GM19035 (cell line): ENCODE results near the gene TPSAB1.
"Not testable (repeated sequence)": the region's sequence is repeated elsewhere in the genome, so short reads cannot be mapped to it uniquely, and the experiment has no call there.

ENCODE experiments used
- ATAC-seq: cut with Tn5 transposase; IDR thresholded peaks from one replicate; pipeline ENCODE4 v1.9.1; 2021; ENCODE audit not compliant: unreplicated experiment

TPSAB1 gene

DNA sequence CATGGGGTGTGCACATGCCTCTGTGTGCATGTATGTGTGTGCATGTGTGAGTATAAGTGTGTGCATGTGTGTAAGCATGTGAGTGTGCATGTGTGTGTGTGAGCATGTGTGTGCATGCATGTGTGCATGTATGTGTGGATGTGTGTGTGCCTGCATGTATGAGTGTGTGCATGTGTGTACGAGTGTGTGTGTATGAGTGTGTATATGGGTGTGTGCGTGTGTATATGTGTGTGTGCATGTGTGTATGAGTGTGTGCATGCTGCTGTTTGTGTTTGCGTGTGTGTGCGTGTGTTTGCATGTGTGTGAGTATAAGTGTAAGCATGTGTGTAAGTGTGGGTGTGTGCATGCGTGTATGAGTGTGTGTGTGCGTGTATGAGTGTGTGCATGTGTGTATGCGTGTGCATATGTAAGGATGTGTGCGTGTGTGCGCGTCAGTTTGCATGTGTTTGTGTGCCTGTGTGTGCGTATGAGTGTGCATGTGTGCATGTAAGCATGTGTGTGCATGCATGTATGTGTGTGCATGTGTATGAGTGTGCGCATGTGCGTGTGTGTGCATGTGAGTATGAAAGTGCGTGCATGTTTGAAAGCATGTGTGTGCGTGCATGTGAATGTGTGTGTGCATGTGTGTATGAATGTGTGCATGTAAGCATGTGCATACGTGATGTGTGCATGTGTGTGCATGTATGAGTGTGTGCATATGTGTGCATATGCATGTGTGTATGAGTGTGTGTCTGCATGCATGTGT is 24.0 kb downstream of the TPSAB1 start:
- ATAC-seq = no peak

DNA sequence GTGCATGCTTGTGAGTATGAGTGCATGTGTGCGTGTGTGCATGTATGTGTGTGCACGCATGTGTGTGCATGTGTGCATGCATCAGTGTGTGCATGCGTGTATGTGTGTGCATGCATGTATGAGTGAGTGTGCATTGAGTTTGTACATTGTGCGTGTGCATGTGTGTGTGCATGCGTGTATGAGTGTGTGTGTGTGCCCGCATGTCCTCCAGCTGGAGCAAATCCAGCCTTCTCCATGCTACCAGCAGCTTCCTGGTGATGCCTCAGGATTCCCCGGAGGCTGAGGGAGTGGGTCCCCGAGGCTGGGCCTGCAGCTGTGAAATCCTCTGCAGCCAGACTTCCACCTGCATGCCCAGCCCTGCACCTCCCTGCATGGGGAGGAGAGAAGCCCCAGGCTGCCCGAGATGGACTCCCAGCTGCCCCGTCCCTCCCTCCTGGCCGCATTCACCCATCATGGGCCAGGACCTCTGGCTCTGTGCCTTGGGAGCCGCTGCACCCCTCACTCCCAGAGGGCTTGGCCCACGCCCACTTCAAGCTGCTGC is 24.7 kb downstream of the TPSAB1 start:
- no peak for ATAC-seq

DNA sequence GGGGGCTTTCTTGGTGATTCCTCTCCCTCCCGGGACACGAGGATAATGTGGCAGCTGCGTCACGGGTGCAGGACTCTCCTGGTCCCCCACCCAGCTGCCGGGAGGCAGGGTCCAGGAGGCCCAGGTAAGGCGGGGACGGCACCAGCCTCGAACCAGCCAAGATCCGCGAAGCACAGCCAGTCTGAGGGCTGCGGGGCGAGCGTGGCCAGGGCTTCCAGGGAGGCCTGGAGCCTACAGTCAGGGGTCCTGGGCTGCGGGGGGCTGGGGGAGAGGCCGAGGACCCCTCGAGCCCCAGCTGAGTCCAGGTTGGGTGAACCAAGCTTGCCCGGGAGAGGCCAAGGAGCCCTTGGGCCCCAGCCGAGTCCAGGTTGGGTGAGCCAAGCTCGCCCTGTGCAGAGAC is 25.3 kb downstream of the TPSAB1 start:
- no peak for ATAC-seq

DNA sequence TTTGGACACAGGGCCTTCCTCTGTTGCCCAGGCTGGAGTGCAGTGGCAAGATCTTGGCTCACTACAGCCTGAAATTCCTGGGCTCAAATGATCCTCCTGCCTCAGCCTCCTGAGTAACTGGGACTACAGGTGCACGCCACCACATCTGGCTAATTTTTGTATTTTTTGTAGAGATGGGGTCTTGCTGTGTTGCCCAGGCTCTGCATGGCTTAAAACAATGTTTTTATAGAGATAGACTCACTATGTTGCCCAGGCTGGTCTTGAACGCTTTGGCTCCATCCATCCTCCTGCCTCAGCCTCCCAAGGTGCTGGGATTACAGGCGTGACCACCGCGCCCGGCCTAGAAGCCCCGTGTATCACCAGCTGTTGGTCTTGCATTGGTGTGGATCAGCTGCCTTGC is 28.9 kb downstream of the TPSAB1 start:
- not testable (repeated sequence) for ATAC-seq

DNA sequence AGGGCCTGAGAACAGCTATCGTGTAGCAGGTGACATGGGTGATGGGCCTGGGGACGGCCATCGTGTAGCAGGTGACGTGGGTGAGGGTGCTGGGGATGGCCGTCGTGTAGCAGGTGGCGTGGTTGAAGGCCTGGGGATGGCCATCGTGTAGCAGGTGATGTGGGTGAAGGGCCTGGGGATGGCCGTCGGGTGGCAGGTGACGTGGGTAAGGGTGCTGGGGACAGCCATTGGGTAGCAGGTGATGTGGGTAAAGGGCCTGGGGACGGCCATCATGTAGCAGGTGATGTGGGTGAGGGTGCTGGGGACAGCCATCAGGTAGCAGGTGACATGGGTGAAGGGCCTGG is 30.8 kb downstream of the TPSAB1 start:
- ATAC-seq = no peak

DNA sequence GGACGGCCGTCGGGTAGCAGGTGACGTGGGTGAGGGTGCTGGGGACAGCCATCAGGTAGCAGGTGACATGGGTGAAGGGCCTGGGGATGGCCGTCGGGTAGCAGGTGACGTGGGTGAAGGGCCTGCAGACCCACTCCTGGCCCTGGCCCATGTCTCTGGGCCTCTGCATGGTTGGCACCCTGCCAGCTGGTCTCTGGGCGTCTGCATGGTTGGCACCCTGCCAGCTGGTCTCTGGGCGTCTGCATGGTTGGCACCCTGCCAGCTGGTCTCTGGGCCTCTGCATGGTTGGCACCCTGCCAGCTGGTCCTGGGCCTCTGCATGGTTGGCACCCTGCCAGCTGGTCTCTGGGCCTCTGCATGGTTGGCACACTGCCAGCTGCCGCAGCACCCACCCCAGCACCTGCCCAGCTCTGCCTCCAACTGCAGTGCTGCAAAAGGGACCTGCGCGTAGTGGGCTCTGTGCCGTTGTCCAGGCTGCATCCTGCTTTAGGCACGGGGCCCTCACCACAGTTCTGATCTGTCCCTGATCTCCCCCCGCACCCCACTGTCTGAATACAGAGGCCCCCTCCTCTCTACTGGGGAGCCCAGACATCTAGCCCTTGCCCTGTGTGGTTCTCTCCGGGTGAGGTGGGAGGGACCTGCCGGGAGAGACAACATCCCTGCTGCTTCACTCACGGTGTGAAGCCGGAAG is 31.4 kb downstream of the TPSAB1 start:
- not testable (repeated sequence) for ATAC-seq

DNA sequence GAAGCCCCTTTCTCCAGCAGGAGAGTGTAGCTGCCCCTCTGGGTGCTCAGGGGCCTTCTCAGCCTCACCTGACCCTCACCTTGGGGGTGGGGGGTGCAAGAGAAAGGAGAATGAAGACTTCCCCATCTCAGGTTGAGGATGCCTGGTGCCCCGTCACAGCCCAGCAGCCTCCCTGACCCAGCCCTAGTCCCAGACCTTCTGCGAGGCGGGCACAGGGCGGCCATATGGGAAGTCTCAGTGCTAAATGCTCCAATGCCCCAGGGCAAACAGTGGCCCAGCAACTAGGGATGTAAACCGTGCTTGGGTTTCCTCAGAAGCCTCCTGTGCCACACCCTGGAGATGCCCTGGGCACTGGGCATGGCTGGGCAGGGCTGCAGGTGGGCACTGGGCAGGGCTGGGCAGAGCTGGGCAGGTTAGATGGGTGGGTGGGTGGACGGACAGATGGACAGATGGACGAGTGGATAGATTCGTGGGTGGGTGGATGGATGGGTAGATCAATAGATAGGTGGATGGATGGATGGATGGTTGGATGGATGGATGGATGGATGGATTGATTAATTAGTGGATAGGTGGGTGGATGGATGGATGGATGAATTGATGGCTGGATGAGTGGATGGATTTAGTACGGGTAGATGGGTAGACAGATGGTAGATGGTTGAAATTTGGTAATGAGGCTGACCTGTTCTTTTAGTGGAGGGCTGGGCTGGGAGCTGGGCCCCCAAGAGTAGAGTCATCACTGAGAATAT is 32.1 kb downstream of the TPSAB1 start:
- no peak for ATAC-seq

DNA sequence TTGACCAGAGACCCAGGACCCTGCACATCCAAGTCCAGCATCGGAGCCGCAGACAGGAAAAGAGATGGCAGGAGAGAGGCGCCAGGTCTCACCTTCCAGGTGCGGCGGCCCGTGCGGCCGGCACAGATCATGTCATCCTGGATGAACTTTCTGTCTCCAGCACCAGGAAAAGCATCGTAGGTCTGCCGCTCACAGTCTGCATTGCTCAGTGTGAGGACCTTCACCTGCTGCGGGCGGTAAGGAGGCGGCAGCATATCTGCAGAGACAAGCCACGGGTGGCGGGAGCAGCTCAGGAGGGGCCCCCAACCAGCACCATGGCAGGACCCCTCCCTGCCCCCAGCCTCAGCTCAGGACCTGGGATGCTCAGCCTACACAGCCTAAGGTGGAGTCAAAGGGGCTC is 33.3 kb downstream of the TPSAB1 start:
- ATAC-seq = no peak

DNA sequence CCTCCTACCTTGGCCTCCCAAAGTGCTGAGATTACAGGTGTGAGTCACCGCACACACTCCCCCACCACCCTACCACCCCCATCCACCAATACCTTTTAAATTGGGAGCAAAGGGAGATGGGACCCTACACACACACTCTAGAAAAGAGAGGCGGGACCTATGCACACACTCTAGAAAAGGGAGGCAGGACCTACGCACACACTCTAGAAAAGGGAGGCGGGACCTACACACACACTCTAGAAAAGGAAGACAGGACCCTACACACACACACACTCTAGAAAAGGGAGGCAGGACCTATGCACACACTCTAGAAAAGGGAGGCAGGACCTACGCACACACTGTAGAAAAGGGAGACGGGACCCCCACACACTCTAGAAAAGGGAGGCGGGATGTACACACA is 34.3 kb downstream of the TPSAB1 start:
- no peak for ATAC-seq

DNA sequence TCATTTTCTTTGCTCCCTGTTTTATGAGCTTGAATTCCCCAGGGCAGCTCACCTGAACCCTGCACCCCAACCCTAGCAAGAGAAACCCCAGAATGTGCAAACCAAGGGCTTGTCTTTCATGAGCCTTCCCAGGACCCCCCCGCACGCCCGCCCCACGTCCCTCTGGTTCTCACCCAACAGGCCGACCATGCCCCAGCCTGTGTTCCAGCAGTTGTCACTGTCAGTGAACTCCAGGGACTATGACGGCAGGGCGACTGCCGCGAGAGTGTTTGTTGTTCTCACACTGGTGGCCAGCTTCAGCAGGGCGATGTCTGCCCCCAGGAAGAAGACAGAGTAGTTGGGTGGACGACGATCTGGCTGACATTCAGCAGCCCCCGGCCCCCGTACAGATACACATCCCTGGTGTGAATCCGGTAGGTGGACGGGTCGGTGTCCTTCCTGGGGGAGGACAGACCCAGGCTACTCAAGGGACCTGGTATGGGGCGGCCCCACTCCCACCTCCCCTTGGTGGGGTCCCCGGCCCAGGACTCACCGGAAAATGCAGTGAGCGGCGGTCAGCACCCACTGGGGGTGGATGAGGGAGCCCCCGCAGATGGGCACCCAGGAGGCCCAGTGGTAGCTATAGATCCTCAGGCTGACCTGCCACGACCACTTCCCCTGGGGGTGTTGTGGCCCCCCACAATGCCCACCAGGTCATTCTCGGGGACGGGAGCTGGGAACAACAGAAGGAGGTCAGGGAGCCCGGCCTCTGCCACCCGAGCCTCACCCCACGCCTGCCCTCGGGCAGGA is 35.5 kb downstream of the TPSAB1 start:
- no peak for ATAC-seq

DNA sequence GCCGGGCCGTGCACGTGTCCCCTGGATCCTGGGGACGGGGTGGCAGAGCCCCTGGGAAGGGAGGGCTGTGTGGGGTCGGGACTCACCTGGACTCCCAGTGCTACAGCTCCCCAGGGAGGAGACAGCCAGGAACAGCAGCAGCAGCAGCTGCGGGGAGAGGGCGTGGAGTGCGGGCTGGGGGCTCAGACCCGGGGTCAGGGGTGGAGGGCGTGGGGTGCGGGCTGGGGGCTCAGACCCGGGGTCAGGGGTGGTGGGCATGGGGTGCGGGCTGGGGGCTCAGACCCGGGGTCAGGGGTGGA is 36.0 kb downstream of the TPSAB1 start:
- ATAC-seq = no peak

DNA sequence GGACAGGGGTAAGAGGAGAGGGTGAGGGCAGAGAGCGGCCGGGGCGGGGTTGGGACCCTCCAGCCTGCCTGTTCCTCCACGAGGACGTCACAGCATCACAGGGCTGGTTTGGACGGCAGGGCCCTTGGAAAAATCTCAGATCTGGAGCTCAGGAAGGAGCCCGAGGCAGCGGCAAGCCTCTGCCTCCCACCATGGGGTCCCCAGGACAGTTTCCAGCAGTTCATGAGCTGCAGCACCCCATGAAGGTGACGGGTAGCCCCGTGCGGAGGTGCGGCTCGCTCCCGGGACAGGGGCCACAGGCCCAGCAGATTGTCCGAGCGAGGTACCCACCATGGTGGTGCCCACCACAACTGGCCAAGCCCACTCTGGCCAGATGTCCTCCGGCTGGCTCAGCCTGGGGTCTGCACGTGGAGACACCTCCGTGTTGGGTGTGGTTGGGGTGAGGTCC is 36.7 kb downstream of the TPSAB1 start:
- ATAC-seq = no peak

DNA sequence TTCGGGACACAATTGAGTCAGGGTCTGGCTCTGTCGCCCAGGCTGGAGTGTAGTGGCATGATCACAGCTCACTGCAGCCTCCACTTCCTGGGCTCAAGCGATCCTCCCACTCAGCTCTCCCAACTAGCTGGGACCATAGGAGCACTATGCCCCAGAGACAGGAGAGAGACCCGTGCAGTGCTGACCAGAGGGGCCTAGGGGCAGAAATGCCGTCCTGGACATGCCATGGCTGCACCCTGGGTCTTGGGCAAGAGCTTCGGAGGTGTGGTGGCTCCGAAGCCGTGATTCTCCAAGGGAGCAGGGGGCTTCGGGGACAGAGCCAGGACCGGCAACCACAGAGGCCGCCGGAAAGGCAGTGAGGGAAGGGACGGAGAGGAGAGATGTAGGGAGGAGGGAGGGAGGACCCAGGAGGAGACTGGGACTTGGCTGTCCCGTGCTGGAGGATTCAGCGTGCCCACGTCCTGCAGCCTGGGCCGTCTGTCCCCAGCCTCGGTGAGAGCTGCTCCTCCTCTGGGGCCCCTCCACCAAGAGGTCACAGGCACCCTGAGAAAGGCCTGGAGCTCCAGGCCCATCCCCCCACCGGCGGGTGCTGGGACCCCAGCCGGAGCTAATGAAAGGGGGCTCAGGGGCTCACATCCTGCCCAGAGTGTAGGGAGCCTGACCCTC is 37.2 kb downstream of the TPSAB1 start:
- no peak for ATAC-seq

DNA sequence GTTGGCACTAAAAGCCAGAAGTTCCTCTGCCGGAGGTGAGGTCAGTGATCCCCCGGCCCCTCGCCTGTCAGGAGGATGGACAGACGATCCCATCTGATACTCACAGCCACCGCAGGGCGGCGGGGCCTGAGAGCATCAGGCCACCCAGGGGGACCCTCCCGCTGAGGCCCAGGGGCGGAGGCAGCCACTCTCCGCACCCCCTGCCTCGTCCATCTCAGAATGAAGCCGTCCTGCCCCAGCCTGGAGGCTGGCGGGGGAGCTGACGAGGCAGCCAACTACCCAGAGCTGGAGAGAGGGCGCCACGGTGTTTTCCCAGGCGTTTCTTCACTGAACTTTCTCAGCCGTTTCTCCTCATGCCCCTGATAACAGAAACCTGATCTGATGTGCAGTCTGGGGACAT is 38.0 kb downstream of the TPSAB1 start:
- ATAC-seq = no peak

DNA sequence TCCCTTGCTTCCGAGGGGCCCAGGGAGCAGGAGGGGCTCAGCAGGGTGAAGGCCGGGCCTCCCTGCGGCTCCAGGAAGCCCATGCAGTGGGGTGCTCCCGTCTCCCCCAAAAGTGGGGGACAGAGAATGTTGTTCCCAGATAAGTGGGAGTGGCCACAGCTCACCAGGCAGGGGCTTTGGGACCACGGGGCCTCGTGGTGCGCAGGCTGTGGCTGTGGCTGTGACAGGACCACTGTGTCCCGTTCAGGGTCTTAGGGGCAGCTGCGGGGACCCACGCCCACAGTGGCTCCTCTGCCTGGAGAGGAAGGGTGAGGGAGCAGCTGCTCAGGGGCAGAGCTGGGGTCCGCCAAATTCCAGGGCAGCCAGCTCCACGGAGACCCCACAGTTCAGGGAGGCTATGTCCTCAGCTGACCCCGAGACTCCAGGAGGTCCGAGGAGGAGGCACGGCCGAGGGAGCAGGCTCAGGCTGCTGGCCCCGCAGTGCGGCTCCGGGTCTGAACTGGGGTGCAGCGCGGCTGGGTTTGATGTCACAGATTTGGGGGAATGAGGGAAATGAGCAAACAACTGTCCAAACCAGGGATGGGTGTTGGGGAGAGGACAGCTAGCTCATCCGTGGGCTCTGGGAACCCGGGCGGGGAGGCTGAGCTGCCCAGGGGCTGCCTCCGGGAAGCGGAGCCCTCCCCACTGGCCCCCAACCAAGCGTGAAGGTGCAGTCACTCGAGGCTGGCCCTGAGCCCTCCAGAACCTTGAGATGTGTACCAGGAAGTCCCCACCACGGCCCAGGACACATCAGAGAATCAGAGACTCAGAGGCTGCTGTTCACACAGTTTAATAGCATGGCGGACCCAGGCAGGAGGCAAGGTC is 38.8 kb downstream of the TPSAB1 start:
- ATAC-seq = no peak

DNA sequence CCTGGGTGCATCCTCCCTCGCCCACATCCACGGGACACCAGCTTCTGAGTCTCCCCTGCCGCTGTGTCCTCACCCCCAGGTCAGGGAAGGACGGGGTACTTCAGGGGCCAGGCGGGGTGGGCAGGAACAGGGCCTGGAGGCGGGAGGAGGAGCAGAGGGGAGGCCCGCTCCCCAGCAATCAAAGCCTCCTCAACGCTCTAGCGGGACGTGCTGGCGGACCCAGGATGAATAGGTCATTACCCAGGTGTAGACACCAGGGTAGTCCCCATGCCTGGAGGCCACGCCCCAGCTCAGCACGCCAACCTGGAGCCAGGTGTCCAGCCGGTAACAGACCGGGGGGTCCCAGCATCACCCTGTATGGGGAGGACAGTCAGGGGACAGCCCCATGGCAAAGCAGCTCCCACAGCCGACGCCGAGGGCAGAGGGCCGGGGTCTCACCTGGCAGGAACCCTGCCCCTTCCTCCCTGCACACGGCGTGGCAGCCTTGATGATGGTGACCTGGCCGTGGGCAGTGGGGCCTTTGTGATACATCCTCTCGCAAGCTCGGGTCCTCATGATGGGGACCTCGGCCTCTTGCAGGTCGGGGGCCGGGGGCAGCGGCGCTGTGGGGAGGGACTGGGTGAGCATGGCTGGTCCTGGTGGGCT is 39.6 kb downstream of the TPSAB1 start:
- no peak for ATAC-seq

DNA sequence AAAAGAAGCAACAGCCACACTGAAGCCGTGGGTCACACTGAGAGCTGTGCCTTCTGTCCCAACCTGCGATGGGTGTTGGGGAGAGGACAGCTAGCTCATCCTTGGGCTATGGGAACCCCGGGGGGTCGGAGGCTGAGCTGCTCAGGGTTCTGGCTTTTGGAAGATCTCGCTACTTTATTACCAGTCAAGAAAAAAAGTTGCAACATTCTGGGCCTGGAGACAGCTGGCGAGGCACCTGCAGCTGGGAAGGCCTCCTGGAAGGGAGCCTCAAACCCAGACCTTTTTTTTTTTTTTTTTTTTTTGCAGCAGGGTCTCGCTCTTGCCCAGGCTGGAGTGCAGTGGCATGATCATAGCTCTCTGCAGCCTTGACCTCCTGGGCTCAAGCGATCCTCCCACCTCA is 40.3 kb downstream of the TPSAB1 start:
- ATAC-seq = no peak

DNA sequence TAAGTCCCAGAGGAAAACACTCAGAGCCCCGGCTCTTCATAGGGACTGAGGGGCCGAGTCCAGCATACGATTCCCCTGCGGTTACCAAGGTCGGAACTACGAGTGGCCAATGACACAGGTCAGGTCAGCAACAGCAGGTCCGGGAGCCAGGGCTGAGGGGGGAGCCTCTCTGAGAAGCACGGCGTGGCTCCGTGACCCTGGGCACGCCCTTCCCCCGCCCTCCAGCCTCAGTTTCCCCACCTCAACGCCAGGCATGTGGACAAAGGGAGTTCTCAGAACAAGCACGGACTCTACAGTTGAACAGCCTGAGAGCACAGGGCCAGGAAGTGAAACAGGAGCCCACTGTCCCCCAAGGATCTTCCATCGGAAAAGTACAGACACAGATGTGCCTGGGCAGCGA is 41.0 kb downstream of the TPSAB1 start:
- no peak for ATAC-seq

DNA sequence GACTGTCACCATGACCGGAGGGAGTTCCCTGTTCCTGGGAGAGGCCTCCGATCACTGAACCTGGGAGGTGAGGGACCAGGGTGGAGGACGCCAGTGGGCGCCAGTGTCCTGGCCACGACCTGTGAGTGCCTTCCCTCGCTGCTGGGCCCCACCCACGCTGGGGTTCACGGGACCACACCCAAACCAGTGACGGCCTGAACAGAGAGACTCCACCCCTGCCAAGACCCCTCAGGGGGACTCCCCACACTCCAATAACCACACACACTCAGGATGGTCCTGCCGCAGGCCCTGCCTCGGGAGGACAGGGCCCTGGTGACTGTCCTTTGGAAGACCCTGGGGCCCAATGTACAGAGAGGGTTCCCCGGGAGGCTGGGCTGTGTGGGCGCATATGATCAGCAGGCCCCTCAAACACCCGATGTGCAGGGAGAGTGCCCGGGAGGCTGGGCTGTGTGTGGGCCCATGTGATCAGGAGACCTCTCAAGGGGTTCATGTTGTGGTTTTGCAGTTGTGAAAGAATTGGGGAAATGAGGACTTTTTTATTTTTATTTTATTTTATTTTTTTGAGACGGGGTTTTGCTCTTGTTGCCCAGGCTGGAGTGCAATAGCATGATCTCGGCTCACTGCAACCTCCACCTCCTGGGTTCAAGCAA is 41.9 kb downstream of the TPSAB1 start:
- no peak for ATAC-seq
